Tibial nerve (tissue), 4 donors: Measurements from ENCODE around the gene MRPS33. TPM values are rescaled to one million over a fixed set of nuclear protein-coding genes. Genes with fewer than 3 reads are reported as not detected.

Source experiments
- DNase-seq, 2 donors: peaks; one replicate each; pipeline ENCODE4 v3.0.0-alpha.2; 2019; ENCODE audit warnings: low spot score in 2 of 2
- H3K27ac ChIP-seq, 4 donors: fragments of 200-600 bp; sonication (generic) in 3 of 4; one replicate each; pipeline ENCODE4 v1.5.1; 2017 to 2019; ENCODE audit warnings: mild to moderate bottlenecking in 1 of 4
- H3K27me3 ChIP-seq, 2 donors: fragments of 200-600 bp; sonication (generic) in 1 of 2; one replicate each; pipeline versions ENCODE4 v1.5.1 to v1.6.0; 2017 to 2019
- H3K36me3 ChIP-seq, 3 donors: fragments of 200-600 bp; sonication (generic); one replicate each; pipeline ENCODE4 v1.5.1; 2018 to 2019
- H3K4me1 ChIP-seq, 4 donors: fragments of 200-600 bp; sonication (generic) in 3 of 4; one replicate each; pipeline ENCODE4 v1.5.1; 2017 to 2019
- H3K4me3 ChIP-seq, 4 donors: fragments of 200-600 bp; sonication (generic) in 3 of 4; one replicate each; pipeline ENCODE4 v1.5.1; 2017 to 2019; ENCODE audit warnings: mild to moderate bottlenecking in 1 of 4, moderate library complexity in 1 of 4
- H3K9me3 ChIP-seq, 4 donors: fragments of 200-600 bp; sonication (generic) in 3 of 4; one replicate each; pipeline ENCODE4 v1.5.1; 2017 to 2019
- CTCF ChIP-seq, 5 experiments: fragments of 200-600 bp in 3 of 5; fragments of 450-650 bp in 2 of 5; sonication (generic) in 3 of 5; IDR thresholded peaks; one replicate each; pipeline ENCODE4 v1.5.1; 2016 to 2019; ENCODE audit warnings: antibody characterized with exemption in 5 of 5, mild to moderate bottlenecking in 3 of 5, moderate library complexity in 2 of 5
- EP300 ChIP-seq, 2 donors: sonication (generic); formaldehyde crosslinking; IDR thresholded peaks; one replicate each; pipeline ENCODE4 v1.6.1; 2017; ENCODE audit warnings: antibody characterized with exemption in 2 of 2, mild to moderate bottlenecking in 1 of 2
- POLR2A ChIP-seq, 2 donors: fragments of 450-650 bp; IDR thresholded peaks; one replicate each; pipeline ENCODE4 v1.6.1; 2017; ENCODE audit warnings: antibody characterized with exemption in 2 of 2, mild to moderate bottlenecking in 2 of 2, moderate library complexity in 2 of 2
- WGBS, 2 donors: methylation state at CpG; one replicate each; pipeline ENCODE4 v1.1.5; 2018; 5-methylcytosine and 5-hydroxymethylcytosine counted together
- total RNA-seq, 4 donors: library from RNA; depleted of rRNA; stranded (reverse); fragments of >200 nt; gene quantifications; one replicate each; pipeline ENCODE4 v1.1.0, GENCODE V29; 2016

MRPS33 gene
- total RNA-seq, 4 donors from 2014 or later, result 4.2 to 21.8 (median 16.0) TPM

DNA sequence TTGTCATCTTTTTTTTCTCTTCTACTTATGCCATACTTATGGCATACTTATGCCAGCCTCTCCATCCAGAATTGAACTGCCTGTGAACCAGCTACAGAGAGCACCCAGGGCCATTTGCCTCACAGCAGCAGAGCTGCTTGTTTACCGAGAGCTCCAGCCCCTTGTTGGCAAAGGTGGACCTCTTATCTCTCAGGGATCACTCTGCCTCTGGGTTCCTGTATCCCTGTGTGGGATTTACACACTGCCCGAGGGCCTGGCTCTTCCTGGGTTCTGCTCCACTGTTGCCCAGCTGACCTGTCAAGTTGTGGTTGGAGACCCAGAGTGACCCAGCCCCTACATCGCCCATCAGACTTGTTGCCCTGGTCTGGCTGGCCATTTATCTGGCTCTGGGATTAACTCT, 22.3 kb downstream of the MRPS33 start:
- no peak for TF ChIP-seq POLR2A (IDR thresholded peaks at IDR 0.05)
- no peak for TF ChIP-seq CTCF (IDR thresholded peaks at IDR 0.05)
- TF ChIP-seq EP300 (IDR thresholded peaks at IDR 0.05), result no peak
- no peaks in the 10 kb centered on the region for H3K4me1 ChIP-seq
- H3K27ac ChIP-seq, result no peak overlapping the region
- H3K27me3 ChIP-seq, result no peaks in the 10 kb centered on the region
- H3K9me3 ChIP-seq, result no peaks in the 10 kb centered on the region
- H3K36me3 ChIP-seq, result no peaks in the 10 kb centered on the region
- DNase-seq, result no peak
- H3K4me3 ChIP-seq, result no peak overlapping the region
- WGBS, 2 donors, result 68 to 73% methylated on average over 3 of the region's 3 CpGs

DNA sequence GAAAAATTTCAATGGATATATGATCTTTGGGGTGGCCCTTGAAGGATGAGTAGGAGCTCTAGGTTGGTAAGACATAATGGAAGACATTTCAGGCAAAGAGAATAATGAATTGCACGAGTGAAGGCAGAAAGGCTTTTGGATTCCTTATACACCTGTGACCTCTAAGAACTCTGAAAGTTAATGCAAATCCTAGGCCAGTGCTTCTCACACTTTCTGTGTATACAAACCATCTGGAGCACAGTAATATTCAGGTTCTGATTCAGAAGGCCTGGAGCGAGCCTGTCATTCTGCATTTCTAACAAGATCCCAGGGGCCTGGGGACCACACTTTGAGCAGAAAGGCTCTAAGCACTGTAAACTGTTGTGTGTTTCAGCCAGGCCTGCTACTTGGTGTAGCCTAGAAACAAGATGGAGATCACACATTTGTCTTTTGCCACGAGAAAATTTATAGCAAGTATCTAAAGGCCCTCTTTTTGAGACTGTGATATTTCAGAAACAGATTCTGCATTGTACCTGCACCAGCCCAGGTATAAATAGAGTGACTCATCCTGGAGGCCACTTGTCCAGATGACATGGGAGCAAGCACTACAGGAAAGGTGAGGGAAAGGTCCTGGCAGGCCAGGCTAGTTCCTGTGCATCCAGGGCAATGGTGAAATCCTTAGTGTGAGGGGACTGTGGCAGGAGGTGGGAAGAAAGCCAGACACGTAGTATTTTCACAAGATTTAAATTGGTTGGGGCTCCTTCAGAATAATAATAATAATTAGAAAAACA, 24.4 kb downstream of the MRPS33 start:
- Histone ChIP-seq H3K4me3 (no peak overlapping the region), H3K4me1 (no peaks in the 10 kb centered on the region), H3K27ac (no peak overlapping the region), H3K36me3 (no peaks in the 10 kb centered on the region), H3K27me3 (no peaks in the 10 kb centered on the region), H3K9me3 (no peaks in the 10 kb centered on the region)
- 77 to 81% methylated on average over 4 of the region's 4 CpGs for WGBS, 2 donors
- TF ChIP-seq CTCF (IDR thresholded peaks at IDR 0.05) (no peak), POLR2A (IDR thresholded peaks at IDR 0.05) (no peak), EP300 (IDR thresholded peaks at IDR 0.05) (no peak)
- DNase-seq, result no peak

- no peak overlapping the region for H3K4me3 ChIP-seq
- TF ChIP-seq EP300 (IDR thresholded peaks at IDR 0.05), result no peak
- TF ChIP-seq POLR2A (IDR thresholded peaks at IDR 0.05), result no peak
- TF ChIP-seq CTCF (IDR thresholded peaks at IDR 0.05), result no peak
- no peak for DNase-seq
- H3K4me1 ChIP-seq, result no peaks in the 10 kb centered on the region
- H3K36me3 ChIP-seq, result no peaks in the 10 kb centered on the region
- no peak overlapping the region for H3K27ac ChIP-seq
- no peaks in the 10 kb centered on the region for H3K27me3 ChIP-seq
- H3K9me3 ChIP-seq, result peaks cover 0 to 6% (median 1%) of the 10 kb centered on the region in 4 donors
Observed at GRCh38 chr7:140989068-140989467, 25.7 kb downstream of the MRPS33 start.

DNA sequence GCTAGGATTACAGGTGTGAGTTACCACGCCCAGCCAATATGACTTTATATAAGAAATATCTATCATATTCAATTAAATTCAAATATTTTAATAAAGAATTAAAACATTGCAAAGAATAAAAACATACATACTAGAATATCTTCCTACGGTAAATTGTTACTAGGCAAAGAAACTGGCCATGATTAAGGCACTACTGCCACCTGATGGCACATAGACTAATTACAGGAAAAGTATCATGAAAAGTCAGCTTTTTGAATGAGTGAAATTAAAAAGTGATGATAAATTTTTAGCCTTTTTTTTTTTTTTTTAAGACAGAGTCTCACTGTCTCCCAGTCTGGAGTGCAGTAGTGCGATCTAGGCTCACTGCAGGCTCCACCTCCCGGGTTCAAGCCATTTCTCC, 30.9 kb downstream of the MRPS33 start:
- DNase-seq, result no peak
- Histone ChIP-seq H3K27ac (no peak overlapping the region), H3K36me3 (no peaks in the 10 kb centered on the region), H3K4me1 (no peaks in the 10 kb centered on the region), H3K4me3 (no peak overlapping the region), H3K9me3 (peaks cover 0 to 16% (median 3%) of the 10 kb centered on the region in 4 donors), H3K27me3 (no peaks in the 10 kb centered on the region)
- WGBS, 2 donors, result 62 to 64% methylated on average over 4 of the region's 4 CpGs
- TF ChIP-seq POLR2A (IDR thresholded peaks at IDR 0.05), result no peak

DNA sequence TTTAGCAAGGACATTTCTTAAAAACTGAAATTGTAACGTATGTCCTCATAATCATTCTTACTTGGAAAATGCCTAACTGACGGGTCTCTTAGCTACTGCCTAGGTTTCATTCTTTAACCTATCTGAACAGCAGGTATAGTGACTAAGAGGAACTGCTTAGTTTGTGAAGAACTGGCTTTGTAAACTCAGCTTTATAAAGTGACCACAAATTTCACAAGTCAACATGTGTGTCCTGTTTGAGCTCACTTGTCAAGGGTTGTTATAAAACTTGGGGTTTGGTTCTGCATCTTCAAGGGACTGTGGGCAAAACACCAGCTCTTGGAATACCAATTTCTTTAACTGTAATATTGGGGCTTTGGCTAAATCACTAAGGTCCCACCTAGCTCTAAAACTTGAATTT, 32.2 kb downstream of the MRPS33 start:
- Histone ChIP-seq H3K4me3 (no peak overlapping the region), H3K9me3 (peaks cover 0 to 16% (median 3%) of the 10 kb centered on the region in 4 donors), H3K36me3 (no peaks in the 10 kb centered on the region), H3K27ac (no peak overlapping the region), H3K4me1 (no peaks in the 10 kb centered on the region), H3K27me3 (no peaks in the 10 kb centered on the region)
- WGBS, 2 donors, result 62 to 69% methylated on average over 2 of the region's 2 CpGs
- no peak for DNase-seq
- TF ChIP-seq CTCF (IDR thresholded peaks at IDR 0.05), result no peak
- TF ChIP-seq EP300 (IDR thresholded peaks at IDR 0.05), result no peak
- TF ChIP-seq POLR2A (IDR thresholded peaks at IDR 0.05), result no peak
